GM18951 (cell line): ENCODE measurements around the gene KLF12.

Source experiments
- POLR2A ChIP-seq: IDR thresholded peaks from 4 replicates; pipeline ENCODE4 v1.6.1; 2011; ENCODE audit warnings: mild to moderate bottlenecking; ENCODE audit not compliant: insufficient read length, insufficient read depth; ENCODE audit errors: extremely low read depth
- in situ Hi-C: fragments of 300-500 bp; cut with MboI; formaldehyde crosslinking; loops from one replicate; pipeline ENCODE4 v1.12.0; 2022; ENCODE audit warnings: low sequenced_read_pairs, mixed read lengths, inconsistent platforms; ENCODE audit not compliant: unreplicated experiment

The KLF12 gene

GRCh38 chr13:74134221-74134776, at the start of gene KLF12:
KLF12 (minus strand) TSS chr13:74134404.
- in situ Hi-C loops: no loop called here
- peak; percentile 60 for TF ChIP-seq POLR2A

- in situ Hi-C loops: no loop called here
Measured at GRCh38 chr13:74182491-74182890, 48.3 kb upstream of the KLF12 start.

GRCh38 chr13:74174810-74175209, 40.6 kb upstream of the KLF12 start:
- TF ChIP-seq POLR2A: no peak
- in situ Hi-C loops: no loop called here

More at GRCh38 chr13:74182491-74182890, 48.3 kb upstream of the KLF12 start:
- TF ChIP-seq POLR2A: no peak

- no peak for TF ChIP-seq POLR2A
Measured at GRCh38 chr13:74173822-74174221, 39.6 kb upstream of the KLF12 start.

GRCh38 chr13:74171641-74172040, 37.4 kb upstream of the KLF12 start:
- in situ Hi-C loops: no loop called here
- no peak for TF ChIP-seq POLR2A

More at GRCh38 chr13:74173822-74174221, 39.6 kb upstream of the KLF12 start:
- in situ Hi-C loops: no loop called here

- TF ChIP-seq POLR2A: no peak
Measured at GRCh38 chr13:74169676-74170075, 35.5 kb upstream of the KLF12 start.

GRCh38 chr13:74168263-74168675, 34.1 kb upstream of the KLF12 start:
- in situ Hi-C loops: no loop called here
- no peak for TF ChIP-seq POLR2A

More at GRCh38 chr13:74169676-74170075, 35.5 kb upstream of the KLF12 start:
- in situ Hi-C loops: no loop called here

GRCh38 chr13:74166261-74167004, 32.2 kb upstream of the KLF12 start:
- no peak for TF ChIP-seq POLR2A
- in situ Hi-C loops: no loop called here

- in situ Hi-C loops: no loop called here
- no peak for TF ChIP-seq POLR2A
Measured at GRCh38 chr13:74162782-74163181, 28.6 kb upstream of the KLF12 start.

GRCh38 chr13:74162135-74162534, 27.9 kb upstream of the KLF12 start:
- TF ChIP-seq POLR2A: no peak
- in situ Hi-C loops: no loop called here

GRCh38 chr13:74158571-74159352, 24.6 kb upstream of the KLF12 start:
- no peak for TF ChIP-seq POLR2A
- in situ Hi-C loops: no loop called here

GRCh38 chr13:74158028-74158427, 23.8 kb upstream of the KLF12 start:
- in situ Hi-C loops: no loop called here
- no peak for TF ChIP-seq POLR2A

- in situ Hi-C loops: no loop called here
- no peak for TF ChIP-seq POLR2A
Measured at GRCh38 chr13:74154981-74155380, 20.8 kb upstream of the KLF12 start.
